A549 treated with CpdA at 1 μM for 4 hours (cell line): ENCODE measurements around the gene SLC2A4. TPM values are rescaled to one million over a fixed set of nuclear protein-coding genes. Genes with fewer than 3 reads are reported as not detected.

Experiments
- total RNA-seq: library from RNA; stranded (reverse); fragments of 200-300 nt; extraction: Qiagen RNA extraction; gene quantifications from 5 replicates; pipeline ENCODE4 v1.2.3, GENCODE V29; 2022; ENCODE audit warnings: low read depth

SLC2A4 gene
- total RNA-seq, 1 experiment from 2014 or later, result 0.13 TPM

Other genes starting within 250 kb of the SLC2A4 start
- gene SLC16A13, start 245.7 kb upstream of the SLC2A4 start, total RNA-seq, result 9.2 to 12.7 TPM (median 12.1 TPM) in 5 replicates
- not detected in 5 replicates for gene SLC16A11, start 237.6 kb upstream of the SLC2A4 start, total RNA-seq
- not detected in 5 replicates for gene CLEC10A, start 201.5 kb upstream of the SLC2A4 start, total RNA-seq
- gene ASGR2, start 166.9 kb upstream of the SLC2A4 start, total RNA-seq, result 0.24 TPM in 1 of 5 replicates, not detected in the others
- gene ASGR1, start 102.3 kb upstream of the SLC2A4 start, total RNA-seq, result 0.82 to 1.2 TPM (median 1.0 TPM) in 5 replicates
- 7.9 to 9.6 TPM (median 8.9 TPM) in 5 replicates for gene DLG4, start 61.9 kb upstream of the SLC2A4 start, total RNA-seq
- gene ACADVL, start 61.8 kb upstream of the SLC2A4 start, total RNA-seq, result 353 to 465 TPM (median 434 TPM) in 5 replicates
- gene DVL2, start 47.2 kb upstream of the SLC2A4 start, total RNA-seq, result 28.0 to 42.0 TPM (median 34.1 TPM) in 5 replicates
- 83.9 to 111 TPM (median 93.1 TPM) in 5 replicates for gene PHF23, start 42.3 kb upstream of the SLC2A4 start, total RNA-seq
- 651 to 801 TPM (median 727 TPM) in 5 replicates for gene GABARAP, start 39.3 kb upstream of the SLC2A4 start, total RNA-seq
- 214 to 254 TPM (median 242 TPM) in 5 replicates for gene CTDNEP1, start 30.0 kb upstream of the SLC2A4 start, total RNA-seq
- gene ELP5, start 29.5 kb upstream of the SLC2A4 start, total RNA-seq, result 117 to 137 TPM (median 127 TPM) in 5 replicates
- 0.54 to 0.90 TPM (median 0.62 TPM) in 5 replicates for gene CLDN7, start 19.2 kb upstream of the SLC2A4 start, total RNA-seq
- gene YBX2, start 12.9 kb downstream of the SLC2A4 start, total RNA-seq, result 0.45 to 0.97 TPM (median 0.60 TPM) in 4 of 5 replicates, not detected in the other
- gene EIF5A, start 25.9 kb downstream of the SLC2A4 start, total RNA-seq, result 1,623 to 1,819 TPM (median 1,736 TPM) in 5 replicates
- 91.6 to 105 TPM (median 99.8 TPM) in 5 replicates for gene GPS2, start 33.6 kb downstream of the SLC2A4 start, total RNA-seq
- 24.3 to 33.5 TPM (median 29.7 TPM) in 5 replicates for gene NEURL4, start 47.6 kb downstream of the SLC2A4 start, total RNA-seq
- gene ACAP1, start 54.8 kb downstream of the SLC2A4 start, total RNA-seq, result 1.9 to 7.2 TPM (median 3.1 TPM) in 5 replicates
- gene KCTD11, start 70.4 kb downstream of the SLC2A4 start, total RNA-seq, result 11.9 to 16.4 TPM (median 13.3 TPM) in 5 replicates
- not detected in 5 replicates for gene TMEM95, start 73.4 kb downstream of the SLC2A4 start, total RNA-seq
- gene TNK1, start 99.4 kb downstream of the SLC2A4 start, total RNA-seq, result 1.5 to 2.4 TPM (median 1.8 TPM) in 5 replicates
- 36.7 to 43.5 TPM (median 37.7 TPM) in 5 replicates for gene PLSCR3, start 112.8 kb downstream of the SLC2A4 start, total RNA-seq
- gene TMEM256, start 122.4 kb downstream of the SLC2A4 start, total RNA-seq, result 181 to 224 TPM (median 197 TPM) in 5 replicates
- gene NLGN2, start 126.1 kb downstream of the SLC2A4 start, total RNA-seq, result 14.2 to 20.2 TPM (median 17.0 TPM) in 5 replicates
- gene SPEM1, start 138.6 kb downstream of the SLC2A4 start, total RNA-seq, result 0.09 TPM in 1 of 5 replicates, not detected in the others
- 0.10 to 0.14 TPM in 2 of 5 replicates, not detected in the others for gene SPEM2, start 143.9 kb downstream of the SLC2A4 start, total RNA-seq
- gene SPEM3, start 147.1 kb downstream of the SLC2A4 start, total RNA-seq, result 0.01 to 0.04 TPM in 2 of 5 replicates, not detected in the others
- 9.6 to 14.5 TPM (median 13.1 TPM) in 5 replicates for gene TMEM102, start 153.7 kb downstream of the SLC2A4 start, total RNA-seq
- gene FGF11, start 157.8 kb downstream of the SLC2A4 start, total RNA-seq, result 0.99 to 1.4 TPM (median 1.4 TPM) in 5 replicates
- gene CHRNB1, start 163.3 kb downstream of the SLC2A4 start, total RNA-seq, result 4.7 to 7.6 TPM (median 7.2 TPM) in 5 replicates
- 20.0 to 25.5 TPM (median 23.1 TPM) in 5 replicates for gene ZBTB4, start 197.9 kb downstream of the SLC2A4 start, total RNA-seq
- not detected in 5 replicates for gene SLC35G6, start 199.7 kb downstream of the SLC2A4 start, total RNA-seq
- gene POLR2A, start 202.6 kb downstream of the SLC2A4 start, total RNA-seq, result 74.3 to 88.3 TPM (median 80.0 TPM) in 5 replicates